ENCODE results near the gene ETS2.
"Not testable (repeated sequence)": the region's sequence is repeated elsewhere in the genome, so short reads cannot be mapped to it uniquely, and the experiment has no call there.

The ETS2 gene

GRCh38 chr21:38843806-38844503 is 38.2 kb downstream of the ETS2 start:
- Mint-ChIP-seq H3K4me3 (no peak overlapping the region), H3K27me3 (no peaks in the 10 kb centered on the region), H3K4me1 (ENCODE audit: low read depth) (peaks cover 20% of the 10 kb centered on the region), H3K9me3 (no peaks in the 10 kb centered on the region), H3K36me3 (ENCODE audit: low read depth) (no peaks in the 10 kb centered on the region), H3K27ac (no peak overlapping the region)

- H3K36me3 Mint-ChIP-seq (ENCODE audit: low read depth); H3K27me3 Mint-ChIP-seq; H3K9me3 Mint-ChIP-seq; H3K4me3 Mint-ChIP-seq; H3K27ac Mint-ChIP-seq: not testable (repeated sequence)
- H3K4me1 Mint-ChIP-seq (ENCODE audit: low read depth), result peaks cover 11% of the 10 kb centered on the region
Measured at GRCh38 chr21:38845374-38845773, 39.6 kb downstream of the ETS2 start.

- Mint-ChIP-seq H3K36me3 (ENCODE audit: low read depth) (no peaks in the 10 kb centered on the region), H3K4me1 (ENCODE audit: low read depth) (no peaks in the 10 kb centered on the region), H3K4me3 (no peak overlapping the region), H3K9me3 (no peaks in the 10 kb centered on the region), H3K27me3 (peaks cover 2% of the 10 kb centered on the region), H3K27ac (no peak overlapping the region)
Measured at GRCh38 chr21:38847556-38847955, 41.8 kb downstream of the ETS2 start.

- H3K36me3 Mint-ChIP-seq (ENCODE audit: low read depth), result no peaks in the 10 kb centered on the region
- no peaks in the 10 kb centered on the region for H3K9me3 Mint-ChIP-seq
- no peak overlapping the region for H3K4me3 Mint-ChIP-seq
- no peak overlapping the region for H3K27ac Mint-ChIP-seq
- peaks cover 7% of the 10 kb centered on the region for H3K27me3 Mint-ChIP-seq
- no peaks in the 10 kb centered on the region for H3K4me1 Mint-ChIP-seq (ENCODE audit: low read depth)
Measured at GRCh38 chr21:38848187-38848609, 42.5 kb downstream of the ETS2 start.

- Mint-ChIP-seq H3K36me3 (ENCODE audit: low read depth) (no peaks in the 10 kb centered on the region), H3K9me3 (no peaks in the 10 kb centered on the region), H3K4me1 (ENCODE audit: low read depth) (no peaks in the 10 kb centered on the region), H3K27ac (no peak overlapping the region), H3K27me3 (peaks cover 13% of the 10 kb centered on the region), H3K4me3 (no peak overlapping the region)
Measured at GRCh38 chr21:38849776-38850175, 44.0 kb downstream of the ETS2 start.

- no peak overlapping the region for H3K4me3 Mint-ChIP-seq
- no peaks in the 10 kb centered on the region for H3K4me1 Mint-ChIP-seq (ENCODE audit: low read depth)
- H3K9me3 Mint-ChIP-seq, result no peaks in the 10 kb centered on the region
- no peaks in the 10 kb centered on the region for H3K36me3 Mint-ChIP-seq (ENCODE audit: low read depth)
- H3K27ac Mint-ChIP-seq, result no peak overlapping the region
- H3K27me3 Mint-ChIP-seq, result peaks cover 14% of the 10 kb centered on the region
Measured at GRCh38 chr21:38850277-38850951, 44.7 kb downstream of the ETS2 start.

- no peak overlapping the region for H3K4me3 Mint-ChIP-seq
- no peaks in the 10 kb centered on the region for H3K36me3 Mint-ChIP-seq (ENCODE audit: low read depth)
- H3K27me3 Mint-ChIP-seq, result peaks cover 14% of the 10 kb centered on the region
- no peak overlapping the region for H3K27ac Mint-ChIP-seq
- no peaks in the 10 kb centered on the region for H3K9me3 Mint-ChIP-seq
- H3K4me1 Mint-ChIP-seq (ENCODE audit: low read depth), result no peaks in the 10 kb centered on the region
Measured at GRCh38 chr21:38851101-38851500, 45.4 kb downstream of the ETS2 start.

- no peak overlapping the region for H3K4me3 Mint-ChIP-seq
- no peak overlapping the region for H3K27ac Mint-ChIP-seq
- H3K4me1 Mint-ChIP-seq (ENCODE audit: low read depth), result no peaks in the 10 kb centered on the region
- no peaks in the 10 kb centered on the region for H3K9me3 Mint-ChIP-seq
- peaks cover 14% of the 10 kb centered on the region for H3K27me3 Mint-ChIP-seq
- H3K36me3 Mint-ChIP-seq (ENCODE audit: low read depth), result no peaks in the 10 kb centered on the region
Measured at GRCh38 chr21:38852278-38852677, 46.5 kb downstream of the ETS2 start.

- Mint-ChIP-seq H3K9me3 (no peaks in the 10 kb centered on the region), H3K27me3 (peaks cover 14% of the 10 kb centered on the region), H3K4me3 (no peak overlapping the region), H3K4me1 (ENCODE audit: low read depth) (no peaks in the 10 kb centered on the region), H3K27ac (no peak overlapping the region), H3K36me3 (ENCODE audit: low read depth) (no peaks in the 10 kb centered on the region)
Measured at GRCh38 chr21:38852708-38853107, 47.0 kb downstream of the ETS2 start.

- Mint-ChIP-seq H3K27me3 (peaks cover 14% of the 10 kb centered on the region), H3K36me3 (ENCODE audit: low read depth) (no peaks in the 10 kb centered on the region), H3K4me3 (no peak overlapping the region), H3K27ac (no peak overlapping the region), H3K4me1 (ENCODE audit: low read depth) (no peaks in the 10 kb centered on the region), H3K9me3 (no peaks in the 10 kb centered on the region)
Measured at GRCh38 chr21:38853421-38853919, 47.7 kb downstream of the ETS2 start.

GRCh38 chr21:38857152-38857825 is 51.6 kb downstream of the ETS2 start:
- Mint-ChIP-seq H3K9me3 (no peaks in the 10 kb centered on the region), H3K36me3 (ENCODE audit: low read depth) (no peaks in the 10 kb centered on the region), H3K27ac (no peak overlapping the region), H3K27me3 (peaks cover 22% of the 10 kb centered on the region), H3K4me3 (no peak overlapping the region), H3K4me1 (ENCODE audit: low read depth) (peaks cover 9% of the 10 kb centered on the region)

GRCh38 chr21:38858026-38858811 is 52.5 kb downstream of the ETS2 start:
- no peak overlapping the region for H3K4me3 Mint-ChIP-seq
- no peak overlapping the region for H3K27ac Mint-ChIP-seq
- H3K4me1 Mint-ChIP-seq (ENCODE audit: low read depth), result peaks cover 15% of the 10 kb centered on the region
- H3K9me3 Mint-ChIP-seq, result no peaks in the 10 kb centered on the region
- no peaks in the 10 kb centered on the region for H3K36me3 Mint-ChIP-seq (ENCODE audit: low read depth)
- H3K27me3 Mint-ChIP-seq, result peaks cover 16% of the 10 kb centered on the region

GRCh38 chr21:38858812-38859205 is 53.1 kb downstream of the ETS2 start:
- H3K27me3 Mint-ChIP-seq, result peaks cover 22% of the 10 kb centered on the region
- H3K4me1 Mint-ChIP-seq (ENCODE audit: low read depth), result peaks cover 16% of the 10 kb centered on the region
- H3K9me3 Mint-ChIP-seq, result no peaks in the 10 kb centered on the region
- no peak overlapping the region for H3K27ac Mint-ChIP-seq
- no peaks in the 10 kb centered on the region for H3K36me3 Mint-ChIP-seq (ENCODE audit: low read depth)
- no peak overlapping the region for H3K4me3 Mint-ChIP-seq

GRCh38 chr21:38859852-38860251 is 54.1 kb downstream of the ETS2 start:
- Mint-ChIP-seq H3K4me3 (no peak overlapping the region), H3K36me3 (ENCODE audit: low read depth) (no peaks in the 10 kb centered on the region), H3K9me3 (no peaks in the 10 kb centered on the region), H3K4me1 (ENCODE audit: low read depth) (peaks cover 16% of the 10 kb centered on the region), H3K27me3 (peaks cover 21% of the 10 kb centered on the region), H3K27ac (no peak overlapping the region)

- Mint-ChIP-seq H3K27ac (no peak overlapping the region), H3K4me3 (no peak overlapping the region), H3K36me3 (ENCODE audit: low read depth) (no peaks in the 10 kb centered on the region), H3K27me3 (peaks cover 28% of the 10 kb centered on the region), H3K4me1 (ENCODE audit: low read depth) (peaks cover 16% of the 10 kb centered on the region), H3K9me3 (no peaks in the 10 kb centered on the region)
Measured at GRCh38 chr21:38861056-38861455, 55.3 kb downstream of the ETS2 start.
